ENCODE measurements around the gene MRM1.
A peak's percentile ranks its signal among the peaks of the same experiment; 100 is the strongest.

Gene MRM1

DNA sequence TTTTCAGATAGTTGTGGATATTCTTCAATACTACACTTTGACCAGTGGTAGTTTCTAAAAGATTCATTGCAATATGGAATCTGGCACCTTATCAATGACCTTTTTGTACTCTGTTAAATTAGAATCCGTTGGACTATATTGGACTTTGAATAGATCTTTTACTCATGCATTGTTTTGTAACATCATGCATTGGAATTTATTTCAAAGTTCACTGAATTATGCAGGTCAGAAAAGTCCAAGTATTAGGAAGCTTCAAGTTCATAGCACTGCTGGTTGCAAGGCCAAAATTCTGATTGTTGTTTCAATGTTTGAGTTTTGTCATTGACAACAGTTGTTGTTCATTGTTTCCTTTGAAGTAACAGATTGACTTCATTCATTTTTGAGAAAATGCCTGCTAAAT is 17.6 kb upstream of the MRM1 start:
- TF ChIP-seq, protein P1, sequence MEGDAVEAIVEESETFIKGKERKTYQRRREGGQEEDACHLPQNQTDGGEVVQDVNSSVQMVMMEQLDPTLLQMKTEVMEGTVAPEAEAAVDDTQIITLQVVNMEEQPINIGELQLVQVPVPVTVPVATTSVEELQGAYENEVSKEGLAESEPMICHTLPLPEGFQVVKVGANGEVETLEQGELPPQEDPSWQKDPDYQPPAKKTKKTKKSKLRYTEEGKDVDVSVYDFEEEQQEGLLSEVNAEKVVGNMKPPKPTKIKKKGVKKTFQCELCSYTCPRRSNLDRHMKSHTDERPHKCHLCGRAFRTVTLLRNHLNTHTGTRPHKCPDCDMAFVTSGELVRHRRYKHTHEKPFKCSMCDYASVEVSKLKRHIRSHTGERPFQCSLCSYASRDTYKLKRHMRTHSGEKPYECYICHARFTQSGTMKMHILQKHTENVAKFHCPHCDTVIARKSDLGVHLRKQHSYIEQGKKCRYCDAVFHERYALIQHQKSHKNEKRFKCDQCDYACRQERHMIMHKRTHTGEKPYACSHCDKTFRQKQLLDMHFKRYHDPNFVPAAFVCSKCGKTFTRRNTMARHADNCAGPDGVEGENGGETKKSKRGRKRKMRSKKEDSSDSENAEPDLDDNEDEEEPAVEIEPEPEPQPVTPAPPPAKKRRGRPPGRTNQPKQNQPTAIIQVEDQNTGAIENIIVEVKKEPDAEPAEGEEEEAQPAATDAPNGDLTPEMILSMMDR (IDR thresholded peaks at IDR 0.05; ENCODE audit: borderline replicate concordance, control extremely low read depth, extremely low read depth, insufficient read depth, missing control alignments), result no peak
- in situ Hi-C loops (cut with MboI; ENCODE audit: low sequenced_read_pairs, unreplicated experiment), result no loop called here
- no peak for DNase-seq (ENCODE audit: low spot score)

GRCh38 chr17:36586138-36586537 is 15.2 kb upstream of the MRM1 start:
- TF ChIP-seq, protein P1 (IDR thresholded peaks at IDR 0.05; ENCODE audit: borderline replicate concordance, control extremely low read depth, extremely low read depth, insufficient read depth, missing control alignments), result no peak
- in situ Hi-C loops (cut with MboI; ENCODE audit: low sequenced_read_pairs, unreplicated experiment), result no loop called here
- DNase-seq (ENCODE audit: low spot score), result no peak

GRCh38 chr17:36590082-36590481 is 11.3 kb upstream of the MRM1 start:
- in situ Hi-C loops (cut with MboI; ENCODE audit: low sequenced_read_pairs, unreplicated experiment), result no loop called here
- DNase-seq (ENCODE audit: low spot score), result no peak
- TF ChIP-seq, protein P1 (IDR thresholded peaks at IDR 0.05; ENCODE audit: borderline replicate concordance, control extremely low read depth, extremely low read depth, insufficient read depth, missing control alignments), result no peak

DNA sequence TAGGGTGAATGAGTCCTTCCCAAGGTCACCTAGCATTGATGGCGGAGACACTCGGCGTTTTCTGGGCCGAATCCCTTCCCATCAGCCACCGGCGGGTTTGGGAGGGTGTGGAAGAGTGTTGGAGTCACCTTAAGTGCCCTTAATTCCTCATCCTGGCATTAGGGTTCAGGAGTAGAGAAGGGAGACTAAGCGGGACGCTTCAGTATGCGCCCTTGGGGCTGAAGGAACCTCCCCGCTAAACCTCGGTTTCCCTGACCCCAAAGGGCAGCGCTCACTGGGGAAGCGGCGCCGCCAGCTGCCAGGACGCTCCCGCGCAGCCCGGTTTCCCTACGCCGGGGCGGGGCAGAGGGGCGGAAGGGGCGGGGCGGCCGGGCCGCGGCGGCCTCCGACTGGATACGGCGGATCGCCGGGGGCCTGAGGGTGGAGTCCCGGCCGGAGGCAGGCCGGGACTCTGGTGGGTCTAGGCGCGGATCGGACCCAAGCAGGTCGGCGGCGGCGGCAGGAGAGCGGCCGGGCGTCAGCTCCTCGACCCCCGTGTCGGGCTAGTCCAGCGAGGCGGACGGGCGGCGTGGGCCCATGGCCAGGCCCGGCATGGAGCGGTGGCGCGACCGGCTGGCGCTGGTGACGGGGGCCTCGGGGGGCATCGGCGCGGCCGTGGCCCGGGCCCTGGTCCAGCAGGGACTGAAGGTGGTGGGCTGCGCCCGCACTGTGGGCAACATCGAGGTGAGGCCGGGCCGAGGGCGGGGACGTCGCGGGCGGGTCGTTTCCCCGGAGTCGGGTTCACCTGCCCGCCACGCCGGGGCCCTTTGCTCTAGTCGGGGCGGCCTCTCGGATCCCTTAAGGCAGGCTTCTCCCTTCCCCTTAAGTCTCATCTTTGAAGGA is 9.7 kb upstream of the MRM1 start, which contains the start of gene DHRS11:
Gene DHRS11 (plus strand): TSS at position 446 of the 882 bp plus-strand sequence. CDS start 131 bp downstream, at position 577.
- TF ChIP-seq, protein P1 (IDR thresholded peaks at IDR 0.05; ENCODE audit: borderline replicate concordance, control extremely low read depth, extremely low read depth, insufficient read depth, missing control alignments), result peak; percentile 46
- peak; percentile 97 for DNase-seq (ENCODE audit: low spot score)
- in situ Hi-C loops (cut with MboI; ENCODE audit: low sequenced_read_pairs, unreplicated experiment), result no loop called here

- TF ChIP-seq, protein P1 (IDR thresholded peaks at IDR 0.05; ENCODE audit: borderline replicate concordance, control extremely low read depth, extremely low read depth, insufficient read depth, missing control alignments), result no peak
- in situ Hi-C loops (cut with MboI; ENCODE audit: low sequenced_read_pairs, unreplicated experiment), result no loop called here
- DNase-seq (ENCODE audit: low spot score), result no peak
Observed at GRCh38 chr17:36592316-36592715, 9.1 kb upstream of the MRM1 start.

GRCh38 chr17:36592716-36593321 is 8.6 kb upstream of the MRM1 start:
- TF ChIP-seq, protein P1 (IDR thresholded peaks at IDR 0.05; ENCODE audit: borderline replicate concordance, control extremely low read depth, extremely low read depth, insufficient read depth, missing control alignments), result no peak
- in situ Hi-C loops (cut with MboI; ENCODE audit: low sequenced_read_pairs, unreplicated experiment), result no loop called here
- DNase-seq (ENCODE audit: low spot score), result no peak
